Adrenal gland (tissue), 5 donors: Measurements from ENCODE around the gene ZBTB49.

Experiments
- POLR2A ChIP-seq, 2 donors: fragments of 450-650 bp; IDR thresholded peaks; one replicate each; pipeline ENCODE4 v1.6.1; 2017; ENCODE audit warnings: antibody characterized with exemption in 2 of 2, mild to moderate bottlenecking in 2 of 2, moderate library complexity in 1 of 2
- TF ChIP-seq, protein P1 (sequence below), 6 experiments: fragments of 450-650 bp in 4 of 6; fragments of 200-600 bp in 2 of 6; sonication (generic) in 1 of 6; IDR thresholded peaks; 1 replicate in 5 of 6; 2 replicates in 1 of 6; pipeline versions ENCODE4 v1.5.1 to v1.8.0; 2016 to 2021; ENCODE audit warnings: antibody characterized with exemption in 6 of 6, mild to moderate bottlenecking in 2 of 6, moderate library complexity in 1 of 6
- donor health status: DM: no; HTN: no; CAD: no.

DNA sequence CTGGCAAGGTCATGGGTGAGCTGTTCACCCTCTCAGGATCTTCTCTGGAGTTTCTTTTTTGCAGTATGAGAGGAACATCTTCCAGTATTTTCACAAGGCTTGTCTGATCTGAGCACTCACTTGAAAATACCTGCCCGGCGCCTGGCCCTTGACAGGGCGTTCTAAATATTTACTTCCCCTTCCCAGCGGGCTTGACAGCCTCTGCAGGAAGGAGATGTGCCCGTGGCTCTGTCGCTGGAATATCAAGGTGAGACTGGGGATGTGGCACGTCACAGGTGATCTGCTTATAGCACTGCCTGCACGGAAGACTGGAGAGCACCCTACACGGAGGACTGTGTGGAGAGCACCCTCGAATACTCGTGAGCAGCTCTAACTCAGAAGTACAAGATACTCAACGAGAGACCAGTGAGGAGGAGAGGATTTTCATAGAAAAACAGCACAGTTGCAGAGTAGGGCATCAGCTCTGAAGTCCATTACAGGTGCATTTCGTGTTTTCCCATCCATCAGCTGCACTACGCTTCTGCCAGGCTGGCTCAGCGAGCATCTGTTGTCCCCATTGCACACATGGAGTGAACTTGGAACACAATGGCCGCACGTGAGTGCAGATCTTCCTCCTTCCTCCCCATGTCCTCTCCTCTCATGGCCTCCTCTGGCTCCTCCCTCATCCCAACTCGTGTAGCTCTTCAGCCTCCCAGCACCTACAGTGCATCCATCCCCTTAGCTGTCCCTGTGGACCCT is 32.1 kb downstream of the ZBTB49 start:
- TF ChIP-seq, protein P1, sequence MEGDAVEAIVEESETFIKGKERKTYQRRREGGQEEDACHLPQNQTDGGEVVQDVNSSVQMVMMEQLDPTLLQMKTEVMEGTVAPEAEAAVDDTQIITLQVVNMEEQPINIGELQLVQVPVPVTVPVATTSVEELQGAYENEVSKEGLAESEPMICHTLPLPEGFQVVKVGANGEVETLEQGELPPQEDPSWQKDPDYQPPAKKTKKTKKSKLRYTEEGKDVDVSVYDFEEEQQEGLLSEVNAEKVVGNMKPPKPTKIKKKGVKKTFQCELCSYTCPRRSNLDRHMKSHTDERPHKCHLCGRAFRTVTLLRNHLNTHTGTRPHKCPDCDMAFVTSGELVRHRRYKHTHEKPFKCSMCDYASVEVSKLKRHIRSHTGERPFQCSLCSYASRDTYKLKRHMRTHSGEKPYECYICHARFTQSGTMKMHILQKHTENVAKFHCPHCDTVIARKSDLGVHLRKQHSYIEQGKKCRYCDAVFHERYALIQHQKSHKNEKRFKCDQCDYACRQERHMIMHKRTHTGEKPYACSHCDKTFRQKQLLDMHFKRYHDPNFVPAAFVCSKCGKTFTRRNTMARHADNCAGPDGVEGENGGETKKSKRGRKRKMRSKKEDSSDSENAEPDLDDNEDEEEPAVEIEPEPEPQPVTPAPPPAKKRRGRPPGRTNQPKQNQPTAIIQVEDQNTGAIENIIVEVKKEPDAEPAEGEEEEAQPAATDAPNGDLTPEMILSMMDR (IDR thresholded peaks at IDR 0.05): no peak
- no peak for TF ChIP-seq POLR2A (IDR thresholded peaks at IDR 0.05)
